ENCODE results near the gene HECW1. TPM values are rescaled to one million over a fixed set of nuclear protein-coding genes. Genes with fewer than 3 reads are reported as not detected.

HECW1 gene
- total RNA-seq, 1 donor from 2014 or later: 2.6 TPM

DNA sequence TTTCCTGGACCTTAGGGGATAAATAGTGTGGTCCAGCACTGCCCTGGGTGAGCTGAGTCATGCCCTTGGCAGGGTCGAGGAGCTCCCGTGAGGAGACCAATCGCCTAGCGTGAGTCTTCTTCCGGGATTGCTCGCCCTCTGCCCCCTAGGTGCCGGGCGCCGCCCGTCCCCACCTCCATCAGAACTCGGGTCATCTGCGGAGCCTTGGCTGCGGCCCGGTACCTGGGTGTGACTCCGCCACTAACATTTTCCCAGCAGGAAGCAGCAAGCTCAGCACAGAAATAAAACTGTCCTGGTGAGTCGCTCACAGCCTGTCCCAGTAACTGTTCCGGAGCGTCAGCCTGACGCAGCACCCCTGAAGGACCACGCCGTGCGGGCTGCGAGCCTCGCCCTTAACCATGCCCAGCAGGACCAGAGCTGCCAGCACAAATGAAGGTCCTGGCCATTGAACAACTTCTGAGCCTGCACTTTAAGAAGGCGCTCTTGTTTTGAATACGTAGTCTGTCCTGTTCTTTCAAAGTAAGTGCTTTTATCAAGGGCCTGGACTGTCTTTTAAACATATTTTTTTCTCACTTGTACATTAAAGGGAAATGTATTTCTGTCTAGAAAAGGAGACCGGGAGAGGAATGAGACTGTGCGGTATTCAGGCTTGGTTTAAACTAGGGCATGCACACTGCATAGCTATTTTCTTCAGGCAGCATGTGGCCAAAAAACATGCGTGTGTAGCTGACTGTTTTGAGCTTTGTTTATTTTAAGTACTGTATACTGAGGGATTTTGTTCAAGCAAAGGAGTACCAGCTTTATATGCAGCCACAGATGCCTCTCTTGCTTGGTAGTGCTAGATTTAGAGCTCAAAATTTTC, 136.7 kb downstream of the HECW1 start:
- DNase-seq (ENCODE audit: low spot score): no peak

DNA sequence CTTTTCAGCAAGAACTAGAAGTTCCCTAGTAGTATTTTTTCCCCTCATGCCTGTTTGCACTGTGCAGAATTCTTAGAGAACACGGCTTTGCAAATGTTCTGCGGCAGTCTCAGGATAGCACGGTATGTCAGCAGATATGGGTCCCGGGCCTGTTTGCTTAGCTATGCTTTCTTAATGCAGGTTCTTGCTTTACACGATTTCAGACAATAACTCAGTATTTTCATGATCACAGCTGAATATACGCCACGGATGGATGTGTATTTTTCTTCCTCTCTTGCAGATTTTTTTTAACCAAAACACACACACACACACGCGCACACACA, 137.3 kb downstream of the HECW1 start:
- DNase-seq (ENCODE audit: low spot score): no peak

DNA sequence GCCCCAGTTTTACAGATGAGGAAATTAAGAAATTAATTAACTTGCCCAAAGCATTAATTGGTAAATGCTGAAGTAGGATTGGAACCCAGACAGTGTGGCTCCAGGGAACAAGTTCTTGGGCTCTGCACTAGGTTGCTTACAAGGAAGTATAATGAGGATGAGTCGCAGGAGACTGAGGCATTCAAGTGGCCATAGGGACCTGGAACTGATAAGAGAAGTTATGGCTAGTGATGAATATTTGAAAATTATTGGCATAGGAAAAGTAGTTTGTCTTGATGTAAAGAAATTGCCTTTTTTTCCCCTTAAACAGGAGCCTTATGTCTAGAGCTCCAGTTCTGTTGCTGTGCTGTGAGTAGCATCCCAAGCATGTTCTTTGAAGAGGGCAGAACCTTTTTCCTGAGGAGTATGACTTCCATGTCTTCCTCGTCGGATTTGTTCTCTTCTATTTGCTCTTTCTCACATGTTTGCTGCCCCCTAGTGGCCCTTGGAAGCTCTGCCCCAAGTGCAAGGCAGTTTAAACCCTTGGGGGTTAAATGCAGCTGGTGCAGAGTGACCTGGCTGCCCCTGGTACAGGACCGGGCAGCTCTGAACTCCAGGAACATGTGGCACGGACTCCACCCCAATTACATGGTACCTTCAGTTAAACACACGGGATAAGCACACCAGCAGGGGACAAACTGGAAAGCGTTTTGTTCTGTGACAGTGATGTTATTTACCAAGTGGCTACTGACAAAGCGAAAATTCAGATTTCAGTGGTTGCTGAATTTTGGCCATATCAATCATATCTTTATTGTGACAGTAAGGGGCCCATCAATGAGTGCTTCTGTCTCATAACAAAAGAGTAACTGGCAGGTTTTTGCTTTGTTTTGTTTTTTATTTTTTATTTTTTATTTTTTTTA, 148.8 kb downstream of the HECW1 start:
- no peak for DNase-seq (ENCODE audit: low spot score)

DNA sequence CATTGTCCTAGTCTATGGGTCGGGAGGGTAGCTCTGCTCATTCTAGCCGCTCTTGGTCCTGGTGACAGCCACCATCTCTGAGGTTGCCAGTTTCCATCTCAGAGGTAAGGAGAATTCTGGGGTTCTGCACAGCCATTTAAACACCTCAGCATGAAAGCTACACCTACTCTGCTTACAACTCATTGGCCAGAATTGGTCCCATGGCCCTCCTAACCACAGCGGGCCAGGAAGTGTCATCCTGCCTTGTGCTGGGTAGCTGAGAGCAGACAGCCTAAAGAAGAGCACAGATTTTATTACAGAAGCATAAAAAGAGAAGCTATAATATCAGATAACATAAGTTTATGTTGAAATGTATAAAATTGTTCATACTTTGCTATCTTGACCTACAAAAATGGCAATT, 152.7 kb downstream of the HECW1 start:
- DNase-seq (ENCODE audit: low spot score): no peak

DNA sequence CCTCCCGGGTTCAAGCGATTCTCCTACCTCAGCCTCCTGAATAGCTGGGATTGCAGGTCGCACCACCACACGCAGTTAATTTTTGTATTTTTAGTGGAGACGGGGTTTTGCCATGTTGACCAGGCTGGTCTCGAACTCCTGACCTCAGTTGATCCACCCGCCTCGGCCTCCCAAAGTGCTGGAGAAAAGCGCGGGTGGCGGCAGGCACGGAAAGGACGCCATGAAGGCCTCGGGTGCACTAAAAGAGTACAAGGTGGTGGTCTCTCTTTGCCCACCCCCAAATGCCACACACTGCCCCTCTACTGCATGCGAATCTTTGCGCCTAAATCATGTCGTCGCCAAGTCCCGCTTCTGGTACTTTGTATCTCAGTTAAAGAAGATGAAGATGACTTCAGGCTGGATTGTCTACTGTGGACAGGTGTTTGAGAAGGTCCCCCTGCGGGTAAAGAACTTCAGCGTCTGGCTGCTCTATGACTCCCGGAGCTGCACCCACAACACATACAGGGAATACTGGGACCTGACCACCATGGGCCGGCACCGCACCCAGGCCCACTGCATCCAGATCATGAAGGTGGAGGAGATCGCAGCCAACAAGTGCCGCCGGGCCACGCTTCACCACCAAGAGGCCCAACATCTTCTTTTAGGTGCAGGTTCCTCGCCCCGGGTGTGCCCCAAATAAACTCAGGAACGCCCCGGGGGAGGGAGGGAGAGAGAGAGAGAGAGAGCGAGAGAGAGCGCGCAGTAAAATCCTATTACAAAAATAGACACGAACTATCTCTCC, 161.7 kb downstream of the HECW1 start:
- DNase-seq (ENCODE audit: low spot score): no peak

DNA sequence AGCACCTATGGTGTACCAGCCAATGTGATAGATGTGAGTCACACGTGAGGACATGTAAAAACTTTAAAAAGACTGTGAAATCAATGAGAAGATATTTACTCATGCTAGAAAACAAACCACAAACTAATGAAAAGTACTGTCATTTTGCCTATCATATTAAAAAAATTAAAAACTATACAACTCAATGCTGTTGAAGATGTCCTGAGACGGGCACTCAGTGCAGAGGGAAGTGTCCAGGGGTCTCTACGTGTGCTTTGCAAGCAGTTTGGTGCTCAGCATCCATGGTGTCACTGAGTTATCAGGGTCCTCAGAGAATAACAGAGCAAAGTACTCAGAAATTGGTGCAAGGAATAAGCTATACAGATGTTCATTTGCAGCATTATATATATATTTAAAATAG, 162.3 kb downstream of the HECW1 start:
- DNase-seq (ENCODE audit: low spot score): no peak

DNA sequence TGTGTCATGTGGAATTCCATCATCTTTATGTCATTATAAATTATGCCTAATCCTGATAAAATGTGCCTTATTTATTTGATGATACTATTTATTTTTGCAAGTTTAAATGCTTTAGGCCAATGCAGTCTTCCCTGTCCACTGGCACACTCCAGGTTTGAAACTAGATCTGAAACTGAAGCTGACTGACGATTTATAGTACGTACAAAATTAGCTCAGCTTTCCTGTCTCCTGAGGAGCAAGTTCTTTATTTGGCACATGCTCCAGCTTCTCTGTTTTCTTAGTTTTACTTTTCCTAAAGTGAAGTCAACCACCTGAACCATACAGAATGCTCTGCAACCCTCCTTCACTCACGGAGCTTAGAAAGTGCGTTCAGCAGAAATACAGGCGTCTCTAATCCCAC, 164.1 kb downstream of the HECW1 start:
- no peak for DNase-seq (ENCODE audit: low spot score)

DNA sequence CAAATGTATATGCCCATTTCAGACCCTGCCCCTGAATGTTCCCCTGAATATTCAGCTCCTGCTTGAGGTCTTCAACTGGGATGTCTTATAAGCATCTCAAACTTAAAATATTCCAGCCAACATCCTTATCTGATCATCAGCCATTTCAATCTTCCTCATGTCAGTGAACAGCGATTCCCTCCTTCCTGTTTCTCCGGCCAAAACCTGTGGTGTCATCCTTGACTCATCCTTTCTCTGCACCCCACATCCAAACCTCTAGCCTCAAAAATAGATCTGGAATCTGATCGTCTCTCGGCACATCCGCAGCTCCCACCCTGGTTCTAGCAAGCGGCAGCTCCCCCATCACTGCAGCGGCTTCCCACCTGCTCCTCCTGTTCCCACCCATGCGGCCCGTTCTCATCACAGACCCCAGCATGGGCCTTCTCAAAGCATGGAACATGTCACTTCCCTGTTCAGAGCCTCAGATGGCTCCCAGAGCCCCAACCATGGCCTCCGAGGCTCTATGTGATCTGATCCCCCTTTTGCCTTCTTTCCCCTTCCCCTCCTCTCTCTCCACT, 165.7 kb downstream of the HECW1 start:
- no peak for DNase-seq (ENCODE audit: low spot score)

DNA sequence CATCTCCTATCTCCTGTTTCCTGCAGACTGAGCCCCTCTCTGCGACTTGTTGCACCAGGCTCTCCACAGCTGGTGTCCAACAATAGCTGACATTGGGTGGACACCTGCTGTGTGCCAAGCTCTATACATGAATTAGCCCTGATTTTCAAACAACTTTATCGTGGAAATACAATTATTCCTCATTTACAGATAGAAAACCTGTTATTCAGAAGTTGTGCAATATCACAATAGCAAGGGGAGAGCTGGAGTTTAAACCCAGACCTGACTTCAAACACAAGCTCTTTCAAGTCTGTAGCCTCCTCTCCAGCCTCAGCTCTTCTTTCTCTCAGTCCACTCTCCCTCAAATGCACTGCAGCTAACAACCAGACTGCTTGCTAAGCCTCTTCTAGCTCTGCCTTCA, 168.8 kb downstream of the HECW1 start:
- DNase-seq (ENCODE audit: low spot score): no peak

DNA sequence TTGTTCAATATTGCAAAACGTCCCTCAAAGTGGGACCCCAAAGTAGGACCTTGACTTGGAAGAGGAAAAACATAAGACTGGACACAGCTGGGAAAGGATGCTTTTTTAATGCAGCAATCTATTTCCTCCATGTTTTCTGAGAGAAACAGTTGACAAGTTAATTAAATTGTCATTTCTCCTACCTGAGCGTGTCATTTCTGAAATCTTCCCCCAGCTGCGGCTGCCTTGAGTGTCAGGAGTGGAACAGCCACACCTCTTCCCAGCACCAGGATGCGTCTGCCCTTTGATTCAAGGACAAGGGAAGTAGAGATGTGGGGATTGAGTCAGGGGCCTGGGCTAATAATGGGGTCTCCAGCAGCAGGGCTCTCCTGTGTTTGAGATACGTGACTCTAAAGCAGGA, 171.3 kb downstream of the HECW1 start:
- no peak for DNase-seq (ENCODE audit: low spot score)

DNA sequence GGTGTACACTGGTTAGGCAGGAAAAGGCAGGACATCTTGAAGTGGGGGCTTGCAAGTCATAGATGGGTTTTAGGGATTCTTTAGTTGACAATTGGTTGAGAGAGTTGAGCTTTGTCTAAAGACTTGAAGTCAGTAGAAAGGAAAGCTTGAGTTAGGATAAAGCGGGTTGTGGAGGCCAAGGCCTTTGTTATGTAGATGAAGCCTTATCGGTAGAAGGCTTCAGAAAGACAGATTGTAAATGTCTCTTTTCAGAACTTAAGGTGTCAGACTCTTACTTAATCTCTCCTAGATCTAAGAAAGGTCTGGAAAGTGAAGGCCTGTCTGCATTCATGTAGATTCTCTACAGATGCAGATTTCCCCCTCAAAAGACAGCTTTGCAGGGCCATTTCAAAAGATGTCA, 177.4 kb downstream of the HECW1 start:
- DNase-seq (ENCODE audit: low spot score): no peak

DNA sequence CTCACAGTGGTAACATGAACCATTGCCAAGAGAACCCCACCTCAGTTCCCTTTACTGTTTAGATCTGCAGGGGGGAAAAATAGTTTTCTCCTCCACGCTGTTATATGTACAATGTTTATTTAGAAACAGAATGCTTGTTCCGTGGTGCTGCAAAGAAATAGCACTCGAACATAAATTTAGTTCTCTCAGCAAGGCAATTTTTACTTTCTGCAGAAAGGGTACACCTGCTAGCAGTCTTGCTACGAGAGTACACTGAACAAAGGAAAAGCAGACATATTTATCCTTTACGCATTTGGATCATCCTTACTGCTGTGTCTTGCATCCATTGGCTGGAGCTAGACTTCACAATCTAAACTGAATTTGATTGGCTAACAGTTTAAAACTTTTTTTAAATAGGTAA, 178.5 kb downstream of the HECW1 start:
- no peak for DNase-seq (ENCODE audit: low spot score)

DNA sequence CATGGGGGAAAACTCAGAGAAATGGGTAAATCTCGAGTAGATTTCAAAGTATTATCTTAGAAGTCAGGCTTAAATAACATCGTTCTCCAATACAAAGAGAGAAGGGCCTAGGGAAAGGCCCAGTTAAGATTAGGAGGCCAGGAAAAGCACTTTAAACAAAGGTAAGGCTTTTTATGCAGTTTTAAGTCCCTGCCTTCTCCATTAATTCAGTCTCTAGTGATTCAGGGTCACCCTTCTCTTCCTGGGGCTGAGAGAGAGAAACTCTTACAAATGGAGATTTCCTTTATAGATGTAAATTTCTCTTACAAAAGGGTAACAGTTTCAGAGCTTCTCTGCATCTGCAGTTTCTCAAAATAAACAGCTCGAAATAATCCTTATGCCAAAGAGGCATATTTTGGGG, 179.3 kb downstream of the HECW1 start:
- no peak for DNase-seq (ENCODE audit: low spot score)

DNA sequence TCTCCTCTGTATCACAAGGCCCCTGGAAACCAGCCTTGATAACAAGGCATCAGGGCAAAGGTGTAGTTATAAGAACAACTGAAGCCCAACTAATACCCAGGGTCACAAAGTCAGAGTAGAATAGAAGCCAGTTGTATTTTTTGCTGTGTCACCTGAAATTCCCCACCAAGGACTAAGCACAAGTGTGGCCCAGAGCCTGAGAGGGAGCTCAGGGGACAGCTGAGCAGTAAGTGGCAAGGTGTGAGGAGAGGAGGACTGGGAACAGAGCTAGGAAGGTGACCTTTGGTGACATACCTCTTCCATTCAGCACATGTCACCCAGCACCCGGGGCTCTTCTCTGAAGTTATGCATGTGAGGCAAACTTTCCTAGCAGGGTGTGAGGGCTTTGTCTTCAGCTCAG, 179.9 kb downstream of the HECW1 start:
- no peak for DNase-seq (ENCODE audit: low spot score)

DNA sequence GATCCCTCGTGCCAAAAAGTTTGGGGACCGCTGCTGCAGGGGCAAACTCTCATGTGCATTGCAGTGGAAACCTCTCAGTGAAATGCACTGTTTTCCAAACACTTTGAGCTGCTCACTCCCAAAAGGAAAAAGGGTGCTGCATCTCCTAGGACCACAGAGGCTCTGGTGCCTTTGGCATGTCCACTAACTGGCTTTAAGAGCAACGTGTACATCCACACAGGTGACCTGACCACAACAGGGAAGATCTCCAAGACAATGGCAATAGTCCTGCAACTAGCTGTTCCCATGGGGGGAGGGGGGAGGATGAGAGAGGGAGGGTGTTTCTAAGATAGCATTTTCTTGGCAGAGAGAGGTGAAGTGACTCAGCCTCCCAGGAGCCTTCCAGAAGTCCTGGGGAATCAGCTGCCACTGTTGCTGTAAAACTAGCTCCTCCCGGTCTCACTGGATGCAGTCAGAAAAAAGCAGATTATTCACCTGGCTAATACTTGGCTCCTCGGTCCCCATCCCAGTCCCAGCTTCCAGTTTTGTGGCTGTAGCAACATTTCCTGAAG, 181.7 kb downstream of the HECW1 start:
- peak; percentile 53 for DNase-seq (ENCODE audit: low spot score)

DNA sequence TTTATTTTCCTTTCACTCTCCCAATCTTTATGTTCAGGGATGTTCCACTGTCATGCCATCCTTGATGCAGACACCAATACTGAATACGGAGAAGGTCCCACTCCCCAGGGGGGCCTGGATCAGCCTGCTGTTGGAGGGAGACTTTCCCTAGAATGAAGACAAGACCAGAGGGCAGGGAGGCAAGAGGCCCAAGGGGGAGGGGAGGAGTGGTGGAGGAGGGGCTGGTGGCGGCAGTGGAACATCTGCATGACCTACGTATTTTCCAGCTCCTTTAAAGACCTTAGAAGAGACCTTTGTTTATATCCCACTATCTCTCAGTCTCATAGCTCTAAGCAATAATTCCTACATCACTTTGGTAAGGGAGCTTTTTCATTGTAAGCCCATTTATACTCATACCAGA, 183.0 kb downstream of the HECW1 start:
- peak; percentile 59 for DNase-seq (ENCODE audit: low spot score)

DNA sequence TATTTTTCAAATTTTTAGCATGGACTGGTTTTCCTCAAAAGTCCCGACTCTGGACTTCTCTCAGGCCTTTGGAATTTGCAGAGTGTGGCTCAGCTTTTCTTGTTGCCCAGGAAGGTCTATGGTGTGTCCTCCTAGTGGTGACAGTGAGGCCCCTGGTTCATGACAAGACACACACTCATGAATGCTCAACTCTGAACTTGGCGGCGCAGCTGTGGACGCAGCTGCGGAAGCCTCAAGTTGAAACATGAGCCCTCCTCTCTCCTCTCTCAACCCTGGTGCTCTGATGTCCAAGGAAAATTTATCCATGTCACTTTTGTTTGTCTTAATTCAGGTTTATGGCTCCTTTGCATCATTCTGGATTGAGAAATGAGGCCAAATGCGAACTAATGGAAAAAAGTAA, 183.9 kb downstream of the HECW1 start:
- DNase-seq (ENCODE audit: low spot score): no peak

DNA sequence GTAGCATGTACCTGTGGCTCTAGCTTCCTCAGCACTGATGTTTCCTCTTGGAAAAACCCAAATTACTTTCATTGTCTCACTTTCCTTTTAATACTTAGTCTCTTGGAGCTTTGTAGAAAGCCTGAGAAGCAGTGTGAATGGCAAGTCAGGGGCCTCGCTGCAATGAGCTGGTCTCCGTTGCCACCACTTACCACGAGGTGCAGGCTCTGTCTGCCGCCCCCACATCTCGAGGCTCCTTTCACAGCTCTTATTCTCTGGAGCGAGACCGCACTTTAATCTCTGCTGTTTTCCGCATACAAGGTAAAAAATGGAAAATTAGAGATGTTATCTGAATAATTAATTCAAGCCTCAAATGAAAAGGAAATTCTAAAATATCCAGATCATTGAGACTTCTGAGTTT, 186.2 kb downstream of the HECW1 start:
- no peak for DNase-seq (ENCODE audit: low spot score)

DNA sequence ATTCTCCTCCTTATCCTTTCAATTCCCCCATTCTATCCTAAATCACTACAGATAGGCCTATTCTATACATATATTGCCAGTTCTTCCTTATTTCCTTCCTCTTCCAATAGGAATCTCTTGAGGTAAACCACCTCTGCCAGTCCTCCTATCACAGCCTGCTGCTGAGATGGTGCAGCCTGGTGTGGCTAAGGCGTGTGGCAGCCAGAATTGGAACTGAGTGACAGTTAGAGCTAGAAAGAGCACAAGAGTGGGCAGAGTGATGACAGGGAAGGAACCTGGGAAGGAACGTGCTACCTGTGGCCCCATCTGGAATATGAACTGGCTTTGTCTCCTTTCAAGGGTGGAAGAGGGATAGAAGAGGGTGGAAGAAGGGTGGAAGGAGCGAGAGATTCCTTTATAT, 187.7 kb downstream of the HECW1 start:
- no peak for DNase-seq (ENCODE audit: low spot score)

DNA sequence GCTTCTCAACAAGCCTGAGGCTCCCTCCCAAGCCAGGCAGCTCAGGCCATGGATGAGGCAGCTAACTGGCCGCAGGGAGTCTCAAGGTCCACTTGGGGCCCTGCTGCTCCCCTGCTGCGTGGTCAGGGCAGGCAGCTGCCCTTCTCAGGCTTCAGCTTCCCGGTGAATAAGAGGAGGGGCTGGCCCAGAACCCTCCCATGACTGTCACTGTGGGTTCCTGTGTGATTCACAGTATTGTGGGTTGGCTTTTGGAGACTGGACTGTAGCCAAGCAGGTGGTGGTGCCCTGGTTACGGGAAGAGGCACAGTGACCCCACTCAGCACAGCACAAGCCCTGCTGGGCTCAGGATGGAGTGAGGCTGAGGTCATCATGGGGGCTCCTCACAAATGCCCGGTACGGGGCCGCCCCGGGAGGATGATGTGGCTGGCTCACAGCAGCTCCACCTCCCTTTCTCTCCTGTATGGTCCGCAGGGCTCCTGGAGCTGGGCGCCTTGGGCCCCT, 189.8 kb downstream of the HECW1 start:
- peak; percentile 72 for DNase-seq (ENCODE audit: low spot score)
